Panc1 (cell line): ENCODE results near the gene SH3BGR.

Experiments
- POLR2AphosphoS5 ChIP-seq: IDR thresholded peaks from 2 replicates; pipeline ENCODE4 v1.6.1; 2012; ENCODE audit warnings: mild to moderate bottlenecking, low read depth, low read length, moderate library complexity
- REST ChIP-seq, 2 experiments: IDR thresholded peaks; 2 replicates each; pipeline ENCODE4 v1.6.1; 2011 to 2012; ENCODE audit warnings: low read depth in 2 of 2, control low read depth in 1 of 2, low read length in 1 of 2, mild to moderate bottlenecking in 1 of 2, moderate library complexity in 1 of 2; ENCODE audit not compliant: insufficient read depth in 1 of 2
- SIN3A ChIP-seq: IDR thresholded peaks from 2 replicates; pipeline ENCODE4 v1.6.1; 2012; ENCODE audit warnings: low read depth, mild to moderate bottlenecking, low read length, moderate library complexity, borderline replicate concordance; ENCODE audit not compliant: insufficient read depth
- TF ChIP-seq, protein P1 (sequence below): fragments of 450-650 bp; IDR thresholded peaks from 2 replicates; pipeline ENCODE4 v1.5.1; 2017; ENCODE audit warnings: mild to moderate bottlenecking

- TF ChIP-seq, protein P1, sequence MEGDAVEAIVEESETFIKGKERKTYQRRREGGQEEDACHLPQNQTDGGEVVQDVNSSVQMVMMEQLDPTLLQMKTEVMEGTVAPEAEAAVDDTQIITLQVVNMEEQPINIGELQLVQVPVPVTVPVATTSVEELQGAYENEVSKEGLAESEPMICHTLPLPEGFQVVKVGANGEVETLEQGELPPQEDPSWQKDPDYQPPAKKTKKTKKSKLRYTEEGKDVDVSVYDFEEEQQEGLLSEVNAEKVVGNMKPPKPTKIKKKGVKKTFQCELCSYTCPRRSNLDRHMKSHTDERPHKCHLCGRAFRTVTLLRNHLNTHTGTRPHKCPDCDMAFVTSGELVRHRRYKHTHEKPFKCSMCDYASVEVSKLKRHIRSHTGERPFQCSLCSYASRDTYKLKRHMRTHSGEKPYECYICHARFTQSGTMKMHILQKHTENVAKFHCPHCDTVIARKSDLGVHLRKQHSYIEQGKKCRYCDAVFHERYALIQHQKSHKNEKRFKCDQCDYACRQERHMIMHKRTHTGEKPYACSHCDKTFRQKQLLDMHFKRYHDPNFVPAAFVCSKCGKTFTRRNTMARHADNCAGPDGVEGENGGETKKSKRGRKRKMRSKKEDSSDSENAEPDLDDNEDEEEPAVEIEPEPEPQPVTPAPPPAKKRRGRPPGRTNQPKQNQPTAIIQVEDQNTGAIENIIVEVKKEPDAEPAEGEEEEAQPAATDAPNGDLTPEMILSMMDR: no peak
- TF ChIP-seq POLR2AphosphoS5: no peak
- no peak for TF ChIP-seq SIN3A
- TF ChIP-seq REST (IDR thresholded peaks at IDR 0.05; ENCODE audit: insufficient read depth in 1 of 2, low read depth in 2 of 2, low read length in 1 of 2): no peak
Observed at GRCh38 chr21:39531064-39531463, 79.3 kb downstream of the SH3BGR start.
